ENCODE measurements around the gene RIC3. TPM values are rescaled to one million over a fixed set of nuclear protein-coding genes. Genes with fewer than 3 reads are reported as not detected.

RIC3 gene
- total RNA-seq, 4 donors from 2014 or later, result 2.2 to 7.1 (median 4.1) TPM

GRCh38 chr11:8194956-8195355, 26.1 kb upstream of the RIC3 start:
- Histone ChIP-seq H3K9me3 (no peaks in the 10 kb centered on the region), H3K36me3 (no peaks in the 10 kb centered on the region), H3K4me3 (no peak overlapping the region), H3K27me3 (no peaks in the 10 kb centered on the region), H3K27ac (no peak overlapping the region), H3K4me1 (no peaks in the 10 kb centered on the region)
- intact Hi-C loops (cut with DNase I; ENCODE audit: low total_unique reads), result no loop called here
- TF ChIP-seq POLR2A (IDR thresholded peaks at IDR 0.05), result no peak
- TF ChIP-seq, protein P1, sequence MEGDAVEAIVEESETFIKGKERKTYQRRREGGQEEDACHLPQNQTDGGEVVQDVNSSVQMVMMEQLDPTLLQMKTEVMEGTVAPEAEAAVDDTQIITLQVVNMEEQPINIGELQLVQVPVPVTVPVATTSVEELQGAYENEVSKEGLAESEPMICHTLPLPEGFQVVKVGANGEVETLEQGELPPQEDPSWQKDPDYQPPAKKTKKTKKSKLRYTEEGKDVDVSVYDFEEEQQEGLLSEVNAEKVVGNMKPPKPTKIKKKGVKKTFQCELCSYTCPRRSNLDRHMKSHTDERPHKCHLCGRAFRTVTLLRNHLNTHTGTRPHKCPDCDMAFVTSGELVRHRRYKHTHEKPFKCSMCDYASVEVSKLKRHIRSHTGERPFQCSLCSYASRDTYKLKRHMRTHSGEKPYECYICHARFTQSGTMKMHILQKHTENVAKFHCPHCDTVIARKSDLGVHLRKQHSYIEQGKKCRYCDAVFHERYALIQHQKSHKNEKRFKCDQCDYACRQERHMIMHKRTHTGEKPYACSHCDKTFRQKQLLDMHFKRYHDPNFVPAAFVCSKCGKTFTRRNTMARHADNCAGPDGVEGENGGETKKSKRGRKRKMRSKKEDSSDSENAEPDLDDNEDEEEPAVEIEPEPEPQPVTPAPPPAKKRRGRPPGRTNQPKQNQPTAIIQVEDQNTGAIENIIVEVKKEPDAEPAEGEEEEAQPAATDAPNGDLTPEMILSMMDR (IDR thresholded peaks at IDR 0.05 in 4 of 5, conservative IDR thresholded peaks at IDR 0.05 in 1 of 5), result no peak
- DNase-seq, result no peak
- no peak for ATAC-seq
- in situ Hi-C loops (cut with MboI; ENCODE audit: low sequenced_read_pairs in 4 of 4), result no loop called here

- DNase-seq, result no peak
- in situ Hi-C loops (cut with MboI; ENCODE audit: low sequenced_read_pairs in 4 of 4) (no loop called here), intact Hi-C loops (cut with DNase I; ENCODE audit: low total_unique reads) (no loop called here)
- Histone ChIP-seq H3K4me3 (no peak overlapping the region), H3K27me3 (no peaks in the 10 kb centered on the region), H3K4me1 (no peaks in the 10 kb centered on the region), H3K9me3 (no peaks in the 10 kb centered on the region), H3K36me3 (no peaks in the 10 kb centered on the region), H3K27ac (no peak overlapping the region)
- peak in 1 of 2 donors; percentile 19 for ATAC-seq
- no peak for TF ChIP-seq POLR2A (IDR thresholded peaks at IDR 0.05)
- TF ChIP-seq, protein P1 (IDR thresholded peaks at IDR 0.05 in 4 of 5, conservative IDR thresholded peaks at IDR 0.05 in 1 of 5), result no peak
Observed at GRCh38 chr11:8192896-8193209, 24.0 kb upstream of the RIC3 start.

GRCh38 chr11:8192016-8192895, 23.4 kb upstream of the RIC3 start:
- Histone ChIP-seq H3K27me3 (no peaks in the 10 kb centered on the region), H3K9me3 (no peaks in the 10 kb centered on the region), H3K4me1 (no peaks in the 10 kb centered on the region), H3K36me3 (no peaks in the 10 kb centered on the region), H3K4me3 (no peak overlapping the region), H3K27ac (no peak overlapping the region)
- intact Hi-C loops (cut with DNase I; ENCODE audit: low total_unique reads), result no loop called here
- ATAC-seq (peak; percentile 66 to 81), DNase-seq (peak; percentile 14 to 29)
- in situ Hi-C loops (cut with MboI; ENCODE audit: low sequenced_read_pairs in 4 of 4), result no loop called here
- TF ChIP-seq POLR2A (IDR thresholded peaks at IDR 0.05), result no peak
- TF ChIP-seq, protein P1 (IDR thresholded peaks at IDR 0.05 in 4 of 5, conservative IDR thresholded peaks at IDR 0.05 in 1 of 5), result peak in 4 of 5 experiments; percentile 29 to 81 (median 66)

- in situ Hi-C loops (cut with MboI; ENCODE audit: low sequenced_read_pairs in 4 of 4), result no loop called here
- no peaks in the 10 kb centered on the region for H3K27me3 ChIP-seq
- DNase-seq (no peak), ATAC-seq (no peak)
- H3K27ac ChIP-seq, result no peak overlapping the region
- H3K4me1 ChIP-seq, result no peaks in the 10 kb centered on the region
- H3K36me3 ChIP-seq, result no peaks in the 10 kb centered on the region
- TF ChIP-seq, protein P1 (IDR thresholded peaks at IDR 0.05 in 4 of 5, conservative IDR thresholded peaks at IDR 0.05 in 1 of 5), result no peak
- TF ChIP-seq POLR2A (IDR thresholded peaks at IDR 0.05), result no peak
- intact Hi-C loops (cut with DNase I; ENCODE audit: low total_unique reads), result no loop called here
- H3K4me3 ChIP-seq, result no peak overlapping the region
- no peaks in the 10 kb centered on the region for H3K9me3 ChIP-seq
Observed at GRCh38 chr11:8190431-8190830, 21.6 kb upstream of the RIC3 start.

Measured in gastrocnemius medialis (tissue), 4 donors.